ENCODE results near the gene OPN4. TPM values are rescaled to one million over a fixed set of nuclear protein-coding genes. Genes with fewer than 3 reads are reported as not detected.

Gene OPN4
- total and polyA plus RNA-seq, 2 donors from 2014 or later: not detected

- Histone ChIP-seq H3K27ac (ENCODE audit: low read depth in 2 of 2, low read length in 2 of 2) (no peak overlapping the region), H3K4me1 (ENCODE audit: control insufficient read depth in 2 of 3, insufficient read depth in 2 of 3, low read depth in 1 of 3, low read length in 3 of 3) (no peaks in the 10 kb centered on the region), H3K27me3 (ENCODE audit: control insufficient read depth, insufficient read depth, low read length) (no peaks in the 10 kb centered on the region), H3K36me3 (ENCODE audit: control insufficient read depth in 2 of 3, insufficient read depth in 3 of 3, low read length in 3 of 3) (no peaks in the 10 kb centered on the region), H3K9ac (ENCODE audit: low read length in 3 of 3) (no peak overlapping the region), H3K9me3 (ENCODE audit: control insufficient read depth in 2 of 3, insufficient read depth in 1 of 3, low read length in 3 of 3) (no peaks in the 10 kb centered on the region), H3K4me3 (ENCODE audit: low read length in 3 of 3) (no peak overlapping the region)
- peak in 1 of 5 donors; percentile 31 for DNase-seq
- TF ChIP-seq, protein P1, sequence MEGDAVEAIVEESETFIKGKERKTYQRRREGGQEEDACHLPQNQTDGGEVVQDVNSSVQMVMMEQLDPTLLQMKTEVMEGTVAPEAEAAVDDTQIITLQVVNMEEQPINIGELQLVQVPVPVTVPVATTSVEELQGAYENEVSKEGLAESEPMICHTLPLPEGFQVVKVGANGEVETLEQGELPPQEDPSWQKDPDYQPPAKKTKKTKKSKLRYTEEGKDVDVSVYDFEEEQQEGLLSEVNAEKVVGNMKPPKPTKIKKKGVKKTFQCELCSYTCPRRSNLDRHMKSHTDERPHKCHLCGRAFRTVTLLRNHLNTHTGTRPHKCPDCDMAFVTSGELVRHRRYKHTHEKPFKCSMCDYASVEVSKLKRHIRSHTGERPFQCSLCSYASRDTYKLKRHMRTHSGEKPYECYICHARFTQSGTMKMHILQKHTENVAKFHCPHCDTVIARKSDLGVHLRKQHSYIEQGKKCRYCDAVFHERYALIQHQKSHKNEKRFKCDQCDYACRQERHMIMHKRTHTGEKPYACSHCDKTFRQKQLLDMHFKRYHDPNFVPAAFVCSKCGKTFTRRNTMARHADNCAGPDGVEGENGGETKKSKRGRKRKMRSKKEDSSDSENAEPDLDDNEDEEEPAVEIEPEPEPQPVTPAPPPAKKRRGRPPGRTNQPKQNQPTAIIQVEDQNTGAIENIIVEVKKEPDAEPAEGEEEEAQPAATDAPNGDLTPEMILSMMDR (IDR thresholded peaks at IDR 0.05; ENCODE audit: borderline replicate concordance, extremely low read depth, insufficient read depth): no peak
- FAIRE-seq: no peak
- intact Hi-C loops (cut with DNase I): no loop called here
These were observed 2.7 kb downstream of the OPN4 start for GRCh38 chr10:86657011-86657395.

GRCh38 chr10:86657396-86658011, 3.2 kb downstream of the OPN4 start:
- no peak for FAIRE-seq
- H3K9ac ChIP-seq (ENCODE audit: low read length in 3 of 3): no peak overlapping the region
- H3K4me3 ChIP-seq (ENCODE audit: low read length in 3 of 3): no peak overlapping the region
- no peaks in the 10 kb centered on the region for H3K9me3 ChIP-seq (ENCODE audit: control insufficient read depth in 2 of 3, insufficient read depth in 1 of 3, low read length in 3 of 3)
- no peaks in the 10 kb centered on the region for H3K4me1 ChIP-seq (ENCODE audit: control insufficient read depth in 2 of 3, insufficient read depth in 2 of 3, low read depth in 1 of 3, low read length in 3 of 3)
- peak in 2 of 5 donors; percentile 28 to 46 for DNase-seq
- no peaks in the 10 kb centered on the region for H3K36me3 ChIP-seq (ENCODE audit: control insufficient read depth in 2 of 3, insufficient read depth in 3 of 3, low read length in 3 of 3)
- intact Hi-C loops (cut with DNase I): no loop called here
- H3K27ac ChIP-seq (ENCODE audit: low read depth in 2 of 2, low read length in 2 of 2): no peak overlapping the region
- no peaks in the 10 kb centered on the region for H3K27me3 ChIP-seq (ENCODE audit: control insufficient read depth, insufficient read depth, low read length)
- TF ChIP-seq, protein P1 (IDR thresholded peaks at IDR 0.05; ENCODE audit: borderline replicate concordance, extremely low read depth, insufficient read depth): no peak

DNA sequence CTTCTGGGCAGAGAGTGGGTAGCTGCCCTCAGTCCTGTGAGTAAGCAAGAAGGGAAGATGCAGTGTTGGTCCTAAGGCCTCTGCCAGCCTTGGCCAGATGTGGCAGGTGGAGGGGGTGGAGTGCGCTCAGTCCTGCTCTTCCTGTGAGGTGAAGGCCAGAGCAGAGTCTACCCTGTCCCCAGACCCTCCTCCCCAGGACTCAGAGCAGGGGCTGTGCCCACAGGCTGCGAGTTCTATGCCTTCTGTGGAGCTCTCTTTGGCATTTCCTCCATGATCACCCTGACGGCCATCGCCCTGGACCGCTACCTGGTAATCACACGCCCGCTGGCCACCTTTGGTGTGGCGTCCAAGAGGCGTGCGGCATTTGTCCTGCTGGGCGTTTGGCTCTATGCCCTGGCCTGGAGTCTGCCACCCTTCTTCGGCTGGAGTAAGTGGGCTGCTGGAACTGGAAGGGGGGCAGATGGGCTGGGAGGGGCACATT, 4.0 kb downstream of the OPN4 start:
- intact Hi-C loops (cut with DNase I): no loop called here
- no peak overlapping the region for H3K27ac ChIP-seq (ENCODE audit: low read depth in 2 of 2, low read length in 2 of 2)
- no peaks in the 10 kb centered on the region for H3K27me3 ChIP-seq (ENCODE audit: control insufficient read depth, insufficient read depth, low read length)
- H3K9ac ChIP-seq (ENCODE audit: low read length in 3 of 3): no peak overlapping the region
- H3K4me1 ChIP-seq (ENCODE audit: control insufficient read depth in 2 of 3, insufficient read depth in 2 of 3, low read depth in 1 of 3, low read length in 3 of 3): no peaks in the 10 kb centered on the region
- H3K4me3 ChIP-seq (ENCODE audit: low read length in 3 of 3): no peak overlapping the region
- no peaks in the 10 kb centered on the region for H3K36me3 ChIP-seq (ENCODE audit: control insufficient read depth in 2 of 3, insufficient read depth in 3 of 3, low read length in 3 of 3)
- FAIRE-seq (no peak), DNase-seq (peak in 2 of 5 donors; percentile 30 to 69)
- H3K9me3 ChIP-seq (ENCODE audit: control insufficient read depth in 2 of 3, insufficient read depth in 1 of 3, low read length in 3 of 3): no peaks in the 10 kb centered on the region
- TF ChIP-seq, protein P1 (IDR thresholded peaks at IDR 0.05; ENCODE audit: borderline replicate concordance, extremely low read depth, insufficient read depth): no peak

- Histone ChIP-seq H3K4me3 (ENCODE audit: low read length in 3 of 3) (no peak overlapping the region), H3K9ac (ENCODE audit: low read length in 3 of 3) (no peak overlapping the region), H3K36me3 (ENCODE audit: control insufficient read depth in 2 of 3, insufficient read depth in 3 of 3, low read length in 3 of 3) (no peaks in the 10 kb centered on the region), H3K4me1 (ENCODE audit: control insufficient read depth in 2 of 3, insufficient read depth in 2 of 3, low read depth in 1 of 3, low read length in 3 of 3) (no peaks in the 10 kb centered on the region), H3K27me3 (ENCODE audit: control insufficient read depth, insufficient read depth, low read length) (no peaks in the 10 kb centered on the region), H3K27ac (ENCODE audit: low read depth in 2 of 2, low read length in 2 of 2) (no peak overlapping the region), H3K9me3 (ENCODE audit: control insufficient read depth in 2 of 3, insufficient read depth in 1 of 3, low read length in 3 of 3) (no peaks in the 10 kb centered on the region)
- TF ChIP-seq, protein P1 (IDR thresholded peaks at IDR 0.05; ENCODE audit: borderline replicate concordance, extremely low read depth, insufficient read depth): no peak
- no peak for DNase-seq
- FAIRE-seq: no peak
- intact Hi-C loops (cut with DNase I): no loop called here
These were observed 4.4 kb downstream of the OPN4 start for GRCh38 chr10:86658751-86659150.

Data from kidney (tissue), 14 donors.